ENCODE data around the gene MTSS2.
A peak's percentile ranks its signal among the peaks of the same experiment; 100 is the strongest.

Gene MTSS2

GRCh38 chr16:70685938-70686375, at the start of gene MTSS2:
Gene MTSS2 (minus strand): TSS chr16:70686053. CDS start chr16:70685791, 262 bp downstream.
- no peak for TF ChIP-seq CTCF (IDR thresholded peaks at IDR 0.05; ENCODE audit: extremely low read depth, missing control alignments)
- DNase-seq (ENCODE audit: low spot score) = peak; percentile 70

- DNase-seq (ENCODE audit: low spot score) = no peak
- no peak for TF ChIP-seq CTCF (IDR thresholded peaks at IDR 0.05; ENCODE audit: extremely low read depth, missing control alignments)
Observed at GRCh38 chr16:70735141-70735979, 49.5 kb upstream of the MTSS2 start.

GRCh38 chr16:70734522-70735095, 48.8 kb upstream of the MTSS2 start:
- TF ChIP-seq CTCF (IDR thresholded peaks at IDR 0.05; ENCODE audit: extremely low read depth, missing control alignments) = no peak
- no peak for DNase-seq (ENCODE audit: low spot score)

GRCh38 chr16:70730944-70731343, 45.1 kb upstream of the MTSS2 start:
- TF ChIP-seq CTCF (IDR thresholded peaks at IDR 0.05; ENCODE audit: extremely low read depth, missing control alignments) = no peak
- no peak for DNase-seq (ENCODE audit: low spot score)

GRCh38 chr16:70730031-70730430, 44.2 kb upstream of the MTSS2 start:
- DNase-seq (ENCODE audit: low spot score) = no peak
- no peak for TF ChIP-seq CTCF (IDR thresholded peaks at IDR 0.05; ENCODE audit: extremely low read depth, missing control alignments)

GRCh38 chr16:70729292-70729691, 43.4 kb upstream of the MTSS2 start:
- no peak for TF ChIP-seq CTCF (IDR thresholded peaks at IDR 0.05; ENCODE audit: extremely low read depth, missing control alignments)
- DNase-seq (ENCODE audit: low spot score) = no peak

GRCh38 chr16:70728150-70728549, 42.3 kb upstream of the MTSS2 start:
- DNase-seq (ENCODE audit: low spot score) = no peak
- TF ChIP-seq CTCF (IDR thresholded peaks at IDR 0.05; ENCODE audit: extremely low read depth, missing control alignments) = no peak
